Measurements from ENCODE around the gene GRK2.
"Not testable (repeated sequence)": the region's sequence is repeated elsewhere in the genome, so short reads cannot be mapped to it uniquely, and the experiment has no call there.

Gene GRK2

GRCh38 chr11:67317205-67317887, 51.1 kb downstream of the GRK2 start:
- DNase-seq: no peak

- DNase-seq: no peak
Measured at GRCh38 chr11:67317888-67318555, 51.7 kb downstream of the GRK2 start.

GRCh38 chr11:67318876-67319275, 52.6 kb downstream of the GRK2 start:
- not testable (repeated sequence) for DNase-seq

- DNase-seq: no peak
Measured at GRCh38 chr11:67320011-67320410, 53.7 kb downstream of the GRK2 start.

GRCh38 chr11:67320691-67321090, 54.4 kb downstream of the GRK2 start:
- no peak for DNase-seq

DNA sequence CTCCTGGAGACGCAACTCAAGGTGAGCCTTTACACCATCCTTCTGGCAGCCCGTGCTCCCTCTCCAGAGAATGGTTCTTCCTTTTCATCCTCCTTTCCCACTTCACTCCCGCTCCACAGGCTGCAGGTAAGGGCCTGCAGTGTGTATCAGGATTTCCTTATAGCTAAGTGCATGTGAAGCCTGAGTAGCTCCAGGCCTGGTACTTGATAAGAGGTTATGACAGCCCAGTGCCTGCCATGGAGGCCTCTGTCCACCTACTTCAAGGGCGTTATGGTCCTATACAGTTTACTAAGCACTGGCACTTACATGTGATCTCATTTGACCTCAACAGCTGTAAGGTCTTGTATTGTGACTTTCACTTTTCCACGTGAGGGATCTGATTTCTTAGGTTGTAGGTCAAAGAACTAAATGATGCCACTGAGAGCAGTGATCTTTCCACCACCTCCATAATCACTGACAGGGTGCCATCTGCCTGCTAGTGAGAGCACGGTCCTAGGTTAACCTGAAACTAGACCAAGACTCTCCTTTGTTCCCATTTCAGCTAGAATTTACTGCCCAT, 55.1 kb downstream of the GRK2 start:
- no peak for DNase-seq

DNA sequence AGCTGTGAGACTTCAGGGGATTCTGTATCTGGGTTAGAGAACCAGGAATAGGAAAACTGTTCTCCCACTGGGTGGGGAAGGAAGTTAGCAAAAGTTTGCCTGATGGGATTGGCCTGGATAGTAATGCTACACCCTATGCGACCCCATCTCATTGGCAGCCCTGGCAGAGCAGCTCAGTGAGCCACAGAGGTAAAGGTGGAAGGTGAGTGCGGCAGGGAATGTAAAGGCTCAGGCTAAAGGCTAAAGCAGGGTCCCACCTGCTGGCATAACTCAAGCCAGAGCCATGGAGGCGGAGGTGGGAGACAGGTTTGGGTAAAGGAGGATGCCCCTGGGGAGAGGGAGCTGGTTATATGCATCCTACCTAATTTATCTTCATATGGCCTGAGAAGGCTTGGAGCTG, 55.8 kb downstream of the GRK2 start:
- no peak for DNase-seq

DNA sequence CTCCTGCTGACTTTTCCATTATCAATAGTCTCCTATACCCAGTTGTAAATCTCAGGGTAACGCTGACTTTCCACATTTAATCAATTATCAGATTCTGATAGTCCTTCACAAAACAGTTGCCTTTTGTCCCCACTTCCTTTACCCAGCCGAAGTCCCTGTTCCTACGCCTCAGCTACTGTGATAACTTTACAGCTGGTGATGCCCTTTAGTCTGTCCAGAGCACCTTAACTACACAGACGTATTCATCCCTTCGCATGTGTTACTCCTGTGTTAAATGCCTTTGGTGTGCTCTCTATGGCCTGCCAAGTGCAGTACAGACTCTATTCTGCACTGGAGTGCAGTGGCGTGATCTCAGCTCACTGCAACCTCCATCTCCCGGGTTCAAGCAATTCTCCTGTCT, 57.3 kb downstream of the GRK2 start:
- DNase-seq: no peak

DNA sequence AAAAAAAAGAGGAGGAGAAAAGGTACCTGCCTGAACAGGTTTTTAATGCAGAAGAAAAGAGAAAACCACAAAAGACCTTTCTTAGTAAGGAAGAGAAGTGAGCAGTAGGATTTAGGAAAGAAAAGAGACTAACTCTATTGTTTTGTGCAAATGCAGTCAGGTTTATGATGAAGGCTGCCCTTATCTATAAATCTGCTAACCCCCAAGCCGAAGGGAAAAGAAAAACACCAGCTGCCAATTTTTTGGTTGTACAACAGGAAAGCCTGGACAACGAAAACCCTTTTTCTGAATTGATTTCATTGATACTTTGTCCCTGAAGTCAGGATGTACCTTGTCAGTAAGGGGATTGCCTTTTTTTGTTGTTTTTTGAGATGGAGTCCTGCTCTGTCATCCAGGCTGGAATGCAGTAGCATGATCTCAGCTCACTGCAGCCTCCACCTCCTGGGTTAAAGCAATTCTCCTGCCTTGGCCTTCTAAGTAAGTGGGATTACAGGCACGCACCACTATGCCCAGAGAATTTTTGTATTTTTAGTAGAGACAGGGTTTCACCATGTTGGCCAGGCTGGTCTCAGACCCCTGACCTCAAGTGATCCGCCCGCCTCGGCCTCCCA, 65.9 kb downstream of the GRK2 start:
- DNase-seq: no peak
